ENCODE results near the gene RAPGEF5. TPM values are rescaled to one million over a fixed set of nuclear protein-coding genes. Genes with fewer than 3 reads are reported as not detected.

Gene RAPGEF5
- total RNA-seq, 1 experiment from 2014 or later = 1.2 TPM

DNA sequence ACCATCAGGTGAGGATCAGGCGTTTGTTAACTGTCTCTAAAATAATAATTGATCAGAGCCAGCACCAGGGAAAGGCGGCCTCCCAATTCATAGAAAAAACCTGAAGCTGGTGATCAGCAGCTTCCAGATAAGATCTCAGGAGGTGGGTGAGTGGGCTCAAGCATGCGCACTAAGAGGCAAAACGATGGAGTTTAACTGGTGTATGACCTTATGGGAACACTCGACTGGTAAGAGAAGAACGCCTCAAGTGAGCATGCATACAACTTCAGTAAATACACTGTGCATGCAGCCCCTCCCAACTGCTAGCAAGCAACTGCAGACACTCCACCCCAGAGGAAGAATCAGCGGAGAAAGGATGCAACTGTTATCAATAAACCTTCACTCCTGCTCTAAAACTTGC, 18.1 kb downstream of the RAPGEF5 start:
- no peak for DNase-seq
- no peaks in the 10 kb centered on the region for H3K9me3 ChIP-seq

DNA sequence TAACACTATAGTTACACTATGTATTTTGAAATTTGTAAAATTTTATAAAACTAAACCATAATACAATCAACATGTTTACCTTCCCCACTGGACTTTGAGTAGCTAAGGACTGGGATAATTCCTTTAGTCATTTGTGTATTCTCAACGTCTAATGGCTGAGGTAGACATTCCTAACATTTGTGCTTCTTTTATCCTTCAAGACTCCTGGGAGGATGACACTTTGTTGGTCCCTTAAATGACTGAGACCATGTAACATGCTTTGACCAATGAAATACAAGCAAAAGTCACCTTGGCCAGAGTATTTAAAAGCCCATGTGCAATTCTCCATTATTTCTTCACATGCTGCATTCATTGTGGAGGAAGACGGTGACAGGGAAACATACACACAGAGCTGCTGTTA, 18.5 kb downstream of the RAPGEF5 start:
- H3K36me3 ChIP-seq = no peaks in the 10 kb centered on the region
- DNase-seq = no peak
- H3K27me3 ChIP-seq = no peaks in the 10 kb centered on the region
- H3K4me3 ChIP-seq = no peak overlapping the region
- no peaks in the 10 kb centered on the region for H3K9me3 ChIP-seq

More for the DNA sequence above, 18.1 kb downstream of the RAPGEF5 start:
- H3K27me3 ChIP-seq = no peaks in the 10 kb centered on the region
- H3K36me3 ChIP-seq = no peaks in the 10 kb centered on the region
- H3K4me3 ChIP-seq = no peak overlapping the region

DNA sequence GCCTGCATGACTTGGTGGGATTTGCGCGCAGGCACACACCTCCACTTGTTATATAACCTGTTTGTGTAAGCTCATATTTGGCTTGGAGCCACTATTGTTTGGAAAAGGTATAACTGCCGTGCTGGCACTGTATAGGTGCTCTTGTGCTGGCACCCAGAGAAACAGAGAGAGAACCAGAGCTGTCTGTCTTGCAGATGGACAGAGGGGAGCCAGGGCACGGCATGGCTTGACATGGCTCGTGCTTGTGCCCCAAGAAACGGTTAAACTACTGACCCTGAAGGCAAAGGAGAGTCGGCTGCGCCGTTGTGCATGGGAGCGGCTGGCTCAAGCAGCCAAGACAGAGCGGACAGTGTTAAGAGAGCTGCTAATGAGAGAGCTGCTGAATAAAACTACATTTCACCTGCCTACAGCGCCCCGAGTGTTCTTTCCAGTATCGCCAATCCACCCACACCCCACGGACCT, 23.2 kb downstream of the RAPGEF5 start:
- no peak for DNase-seq
- Histone ChIP-seq H3K36me3 (no peaks in the 10 kb centered on the region), H3K27me3 (peaks cover 3% of the 10 kb centered on the region; the same call in 1 of the 2 replicates), H3K9me3 (no peaks in the 10 kb centered on the region), H3K4me3 (no peak overlapping the region)

DNA sequence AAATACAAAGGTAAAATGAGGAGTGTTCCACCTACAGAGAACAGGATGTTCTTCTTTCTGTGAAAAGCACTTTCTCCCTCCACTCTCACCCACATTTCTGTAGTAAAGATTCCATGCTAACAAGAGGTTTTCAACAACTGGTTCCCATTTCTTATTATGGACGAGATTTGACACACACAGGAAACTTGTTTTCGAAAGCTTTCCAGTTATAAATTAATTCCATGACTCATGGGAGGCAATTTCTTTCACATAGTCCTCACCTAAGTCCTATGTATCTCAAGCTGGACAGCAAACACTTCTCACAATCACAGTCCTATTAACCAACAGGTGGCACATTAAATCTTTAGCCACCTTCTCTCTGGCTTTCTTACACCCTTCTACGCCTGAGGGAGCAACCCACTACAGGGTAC, 24.5 kb downstream of the RAPGEF5 start:
- Histone ChIP-seq H3K9me3 (no peaks in the 10 kb centered on the region), H3K27me3 (peaks cover 3% of the 10 kb centered on the region; the same call in 1 of the 2 replicates), H3K4me3 (no peak overlapping the region), H3K36me3 (no peaks in the 10 kb centered on the region)
- no peak for DNase-seq

DNA sequence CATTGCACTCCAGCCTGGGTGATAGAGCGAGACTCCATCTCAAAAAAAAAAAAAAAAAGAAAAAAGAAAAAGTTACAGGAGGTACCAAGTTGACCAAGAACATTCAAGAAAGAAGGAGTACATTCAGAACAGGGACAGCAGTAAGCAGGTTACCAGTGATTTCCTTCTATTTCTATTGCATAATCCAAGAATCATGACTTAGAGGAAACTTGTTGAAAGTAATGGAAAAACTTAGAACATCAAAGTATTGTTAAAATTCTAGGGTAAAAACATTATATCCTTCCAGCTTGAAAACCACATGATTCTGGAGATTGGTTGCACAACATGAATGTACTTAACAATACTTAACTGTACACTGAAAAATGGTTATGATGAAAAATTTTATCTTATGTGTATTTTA, 25.2 kb downstream of the RAPGEF5 start:
- Histone ChIP-seq H3K4me3 (no peak overlapping the region), H3K27me3 (peaks cover 3% of the 10 kb centered on the region; the same call in 1 of the 2 replicates), H3K9me3 (no peaks in the 10 kb centered on the region), H3K36me3 (no peaks in the 10 kb centered on the region)
- no peak for DNase-seq

DNA sequence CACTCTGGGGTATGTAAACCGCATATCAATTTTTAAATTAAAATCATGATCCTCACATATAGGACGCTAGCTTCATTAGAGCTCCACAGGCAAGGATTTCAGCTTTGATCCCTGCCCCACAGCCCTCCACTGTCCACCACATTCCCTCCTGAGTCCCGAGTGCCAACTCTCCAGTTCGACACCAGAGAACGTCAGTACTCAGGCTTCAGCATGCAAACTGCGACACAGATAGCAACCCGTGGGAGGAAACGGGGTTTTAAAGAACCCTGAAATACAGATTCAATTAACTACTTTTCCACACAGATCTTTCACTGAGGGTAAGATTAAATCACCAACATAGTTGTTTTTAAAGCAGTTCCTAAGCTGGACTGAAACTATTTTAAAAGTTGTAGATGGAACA, 26.1 kb downstream of the RAPGEF5 start:
- no peak for DNase-seq
- Histone ChIP-seq H3K4me3 (no peak overlapping the region), H3K36me3 (no peaks in the 10 kb centered on the region), H3K9me3 (no peaks in the 10 kb centered on the region), H3K27me3 (peaks cover 3% of the 10 kb centered on the region; the same call in 1 of the 2 replicates)

DNA sequence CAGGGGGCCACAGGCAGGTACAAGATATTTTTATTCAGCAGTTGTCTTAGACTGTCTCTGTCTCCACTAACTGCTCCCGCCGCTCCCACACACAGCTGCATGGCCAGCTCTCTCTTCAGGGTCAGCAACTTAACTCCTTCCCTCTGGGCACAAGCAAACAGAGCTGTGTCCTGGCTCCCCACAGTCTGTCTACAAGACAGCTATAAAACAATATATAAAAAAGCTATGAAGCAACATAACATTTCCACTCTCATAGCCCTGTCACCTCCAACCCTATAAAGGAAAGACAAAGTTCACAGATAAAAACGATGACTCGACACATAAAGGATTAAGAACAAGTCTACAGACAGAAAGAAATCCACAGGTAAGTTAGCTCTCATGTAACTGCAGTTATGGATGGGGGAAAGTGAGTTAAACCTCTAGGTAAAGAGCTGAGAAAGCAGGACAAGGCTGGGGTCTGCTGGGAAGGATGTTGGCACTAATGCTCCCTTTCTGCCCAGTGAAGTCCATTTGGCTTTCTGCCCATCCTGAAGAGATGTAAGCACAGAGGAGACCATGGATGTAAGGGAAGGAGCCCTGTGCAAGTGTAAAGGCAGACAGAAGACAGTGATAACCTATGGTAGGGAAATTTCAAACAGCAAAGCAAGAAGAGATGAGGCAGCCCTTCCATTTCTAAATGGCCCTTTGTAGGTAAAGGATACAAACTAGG, 27.0 kb downstream of the RAPGEF5 start:
- no peak overlapping the region for H3K4me3 ChIP-seq
- H3K27me3 ChIP-seq = peaks cover 3% of the 10 kb centered on the region; the same call in 1 of the 2 replicates
- no peaks in the 10 kb centered on the region for H3K36me3 ChIP-seq
- no peaks in the 10 kb centered on the region for H3K9me3 ChIP-seq
- DNase-seq = no peak

DNA sequence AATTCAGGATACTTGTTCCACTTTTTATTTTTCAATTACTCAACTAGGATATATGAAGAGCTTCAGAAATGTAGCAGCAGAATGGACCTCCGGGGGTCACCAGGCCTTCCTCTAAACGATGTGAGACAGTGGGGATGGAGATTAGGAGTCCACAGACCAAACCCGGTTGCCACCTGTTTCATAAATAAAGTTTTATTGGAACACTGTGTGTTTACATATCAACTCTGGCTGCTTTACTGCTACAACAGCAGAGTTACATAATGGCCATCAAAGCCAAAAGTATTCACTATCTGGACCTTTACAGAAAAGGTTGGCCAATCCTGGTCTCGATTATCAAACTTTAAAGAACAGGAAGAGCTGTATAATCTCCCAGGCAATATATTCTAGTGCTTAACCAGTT, 30.8 kb downstream of the RAPGEF5 start:
- H3K9me3 ChIP-seq = no peaks in the 10 kb centered on the region
- no peak for DNase-seq
- no peak overlapping the region for H3K4me3 ChIP-seq
- H3K36me3 ChIP-seq = no peaks in the 10 kb centered on the region
- H3K27me3 ChIP-seq = peaks cover 3% of the 10 kb centered on the region; the same call in 1 of the 2 replicates

DNA sequence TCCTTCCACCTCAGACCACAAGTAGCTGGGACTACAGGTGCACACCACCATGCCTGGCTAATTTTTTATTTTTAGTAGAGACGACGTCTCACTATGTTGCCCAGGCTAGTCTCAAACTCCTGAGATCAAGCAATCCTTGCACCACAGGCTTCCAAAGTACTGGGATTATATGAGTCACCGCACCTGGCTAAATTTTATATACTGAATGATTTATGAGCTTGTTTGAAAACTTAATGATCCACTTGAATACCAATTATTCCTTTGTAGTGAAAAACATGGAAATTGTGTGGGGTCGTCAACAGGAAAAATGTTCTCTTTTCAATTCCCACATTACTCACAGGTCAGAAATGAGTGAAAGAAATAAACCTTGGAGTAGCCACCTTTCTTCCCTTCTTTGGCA, 31.3 kb downstream of the RAPGEF5 start:
- peaks cover 3% of the 10 kb centered on the region; the same call in 1 of the 2 replicates for H3K27me3 ChIP-seq
- no peaks in the 10 kb centered on the region for H3K36me3 ChIP-seq
- no peak for DNase-seq
- no peak overlapping the region for H3K4me3 ChIP-seq
- H3K9me3 ChIP-seq = no peaks in the 10 kb centered on the region

DNA sequence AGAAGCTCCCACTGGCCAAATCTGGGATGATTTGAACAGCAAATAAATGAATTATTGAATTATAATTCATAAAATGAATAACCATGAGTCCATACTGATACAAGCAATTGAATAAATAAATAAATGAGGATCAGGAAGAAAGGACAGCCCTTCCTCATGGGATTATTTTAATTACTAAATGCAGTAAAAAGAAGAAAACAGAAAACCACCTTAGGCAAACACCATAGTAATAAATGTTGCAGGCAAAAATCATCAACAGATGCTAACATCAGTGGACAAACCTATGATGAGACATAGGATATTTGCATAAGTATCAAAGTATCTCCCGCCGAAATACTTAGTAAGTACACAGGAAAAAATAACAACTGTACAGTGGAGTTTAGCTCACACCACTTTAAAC, 33.2 kb downstream of the RAPGEF5 start:
- H3K9me3 ChIP-seq = no peaks in the 10 kb centered on the region
- H3K36me3 ChIP-seq = no peaks in the 10 kb centered on the region
- DNase-seq = no peak
- H3K4me3 ChIP-seq = no peak overlapping the region
- H3K27me3 ChIP-seq = no peaks in the 10 kb centered on the region

DNA sequence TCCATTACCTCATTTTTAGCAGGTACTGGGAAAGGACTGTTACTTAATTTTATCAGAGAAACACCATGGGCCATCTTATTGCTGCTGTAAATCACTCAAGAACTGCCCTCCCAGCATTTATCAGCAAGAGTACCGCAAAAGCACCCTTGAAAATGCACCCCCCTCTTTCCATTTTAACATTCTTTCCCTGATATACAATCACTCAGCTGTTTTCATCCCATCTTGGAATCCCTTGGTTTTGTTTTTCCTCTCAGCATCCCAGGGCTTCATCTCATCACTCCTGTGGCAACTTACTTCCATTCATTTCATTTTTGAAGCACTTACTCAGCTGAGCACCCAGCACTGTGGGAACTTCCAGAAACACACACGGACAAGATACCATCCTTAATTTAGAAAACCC, 36.5 kb downstream of the RAPGEF5 start:
- Histone ChIP-seq H3K4me3 (no peak overlapping the region), H3K27me3 (no peaks in the 10 kb centered on the region), H3K9me3 (no peaks in the 10 kb centered on the region), H3K36me3 (no peaks in the 10 kb centered on the region)
- DNase-seq = no peak

DNA sequence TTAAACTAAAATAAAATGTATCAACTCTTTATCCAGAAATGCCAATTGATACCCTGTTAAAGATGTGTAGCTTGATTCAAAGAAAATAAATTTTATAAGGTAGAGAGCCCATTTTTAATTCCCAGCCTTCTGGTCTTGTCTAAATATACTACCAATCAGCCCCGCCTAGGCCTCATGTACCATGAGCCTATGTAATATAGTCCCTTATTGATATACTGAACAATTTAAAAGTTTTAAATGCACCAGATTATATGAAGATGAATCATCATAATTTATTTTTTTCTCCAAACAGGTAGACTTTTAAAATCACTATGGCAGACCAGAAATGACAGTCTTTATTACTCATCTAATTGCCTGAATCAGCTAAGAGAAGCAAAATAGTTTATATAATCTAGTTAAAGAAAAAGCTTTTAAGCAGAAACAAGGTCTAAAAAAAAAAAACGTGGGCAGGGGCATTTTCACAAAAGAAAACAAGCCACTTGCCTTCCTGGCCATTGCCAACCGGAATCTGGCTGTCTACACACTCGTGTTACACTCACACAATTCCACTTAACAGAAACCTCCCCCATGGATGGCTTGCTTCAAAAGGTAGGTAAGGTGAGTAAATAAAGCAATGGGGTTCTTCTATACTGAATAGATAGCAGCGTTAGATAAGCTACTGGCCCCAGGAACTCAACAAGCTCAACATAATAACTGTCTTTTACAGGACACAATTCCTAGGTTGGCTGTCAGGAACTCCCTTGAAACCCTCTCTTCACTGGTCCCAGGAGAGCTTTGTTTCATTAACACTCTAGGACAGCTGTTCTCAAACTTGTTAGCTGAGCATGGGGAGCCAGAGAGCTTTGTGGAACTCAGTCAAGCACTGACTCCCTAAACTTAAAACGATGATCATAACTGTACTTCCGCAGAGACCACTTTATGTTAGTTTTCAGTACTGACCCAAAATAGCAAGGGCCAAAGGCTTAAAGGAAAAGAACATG, 37.2 kb downstream of the RAPGEF5 start:
- Histone ChIP-seq H3K9me3 (no peaks in the 10 kb centered on the region), H3K4me3 (no peak overlapping the region), H3K36me3 (no peaks in the 10 kb centered on the region), H3K27me3 (no peaks in the 10 kb centered on the region)
- DNase-seq = no peak

DNA sequence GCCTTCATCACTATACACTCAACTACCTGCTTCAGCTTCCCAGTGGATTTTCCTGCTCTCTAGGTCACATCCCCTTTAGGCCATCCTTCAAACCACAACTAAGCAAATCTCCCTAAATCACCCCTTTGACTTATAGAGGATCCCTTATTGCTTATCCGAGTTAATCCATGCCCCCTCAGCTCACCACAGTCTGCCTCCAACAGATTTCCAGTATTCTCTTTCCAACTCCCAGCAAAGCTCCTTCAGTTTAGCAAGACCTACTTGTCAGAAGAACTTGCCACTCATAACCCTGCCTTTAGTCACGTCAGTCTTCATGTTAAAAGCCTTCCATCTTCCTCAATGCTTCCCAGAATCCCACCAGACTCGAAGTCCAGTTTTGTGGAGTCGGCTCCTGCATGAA, 38.6 kb downstream of the RAPGEF5 start:
- Histone ChIP-seq H3K27me3 (no peaks in the 10 kb centered on the region), H3K4me3 (no peak overlapping the region), H3K36me3 (no peaks in the 10 kb centered on the region), H3K9me3 (no peaks in the 10 kb centered on the region)
- no peak for DNase-seq

DNA sequence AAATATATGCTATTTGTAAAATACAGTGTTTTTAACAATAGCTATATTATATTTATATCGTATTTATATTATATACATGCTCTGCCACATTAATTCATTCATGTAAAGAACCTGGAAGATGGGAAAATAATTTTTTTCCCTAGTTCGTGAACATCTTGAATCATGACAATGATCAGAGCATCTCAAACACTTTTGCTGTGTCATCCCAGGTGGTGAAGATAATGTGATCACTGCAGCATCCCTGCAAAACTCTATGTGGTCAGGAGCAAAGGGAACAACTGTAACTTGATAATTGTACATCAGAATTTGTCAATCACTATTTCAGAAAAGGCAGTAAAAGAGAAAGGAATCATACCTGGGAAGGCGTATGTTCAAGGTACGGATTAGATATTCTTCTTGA, 39.3 kb downstream of the RAPGEF5 start:
- Histone ChIP-seq H3K4me3 (no peak overlapping the region), H3K36me3 (no peaks in the 10 kb centered on the region), H3K9me3 (no peaks in the 10 kb centered on the region), H3K27me3 (no peaks in the 10 kb centered on the region)
- no peak for DNase-seq

DNA sequence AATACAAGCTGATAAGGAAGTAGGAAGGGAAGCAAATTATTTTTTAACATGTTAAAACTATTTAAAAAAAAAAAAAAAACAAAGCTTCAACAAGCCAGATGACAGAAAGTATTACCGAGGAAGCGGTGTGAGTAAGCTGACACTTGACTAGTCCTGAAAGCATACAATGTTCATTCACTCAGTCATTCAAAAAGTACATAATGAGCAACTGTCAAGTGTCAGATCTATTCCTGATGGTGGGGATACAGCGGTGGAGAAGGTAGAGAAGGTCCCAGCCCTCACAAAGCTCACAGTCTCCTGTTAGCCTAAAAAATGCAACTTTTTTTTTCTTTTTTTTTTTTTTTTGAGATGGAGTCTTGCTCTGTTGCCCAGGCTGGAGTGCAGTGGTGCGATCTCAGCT, 40.0 kb downstream of the RAPGEF5 start:
- no peaks in the 10 kb centered on the region for H3K9me3 ChIP-seq
- DNase-seq = no peak
- H3K36me3 ChIP-seq = no peaks in the 10 kb centered on the region
- no peaks in the 10 kb centered on the region for H3K27me3 ChIP-seq
- H3K4me3 ChIP-seq = no peak overlapping the region

DNA sequence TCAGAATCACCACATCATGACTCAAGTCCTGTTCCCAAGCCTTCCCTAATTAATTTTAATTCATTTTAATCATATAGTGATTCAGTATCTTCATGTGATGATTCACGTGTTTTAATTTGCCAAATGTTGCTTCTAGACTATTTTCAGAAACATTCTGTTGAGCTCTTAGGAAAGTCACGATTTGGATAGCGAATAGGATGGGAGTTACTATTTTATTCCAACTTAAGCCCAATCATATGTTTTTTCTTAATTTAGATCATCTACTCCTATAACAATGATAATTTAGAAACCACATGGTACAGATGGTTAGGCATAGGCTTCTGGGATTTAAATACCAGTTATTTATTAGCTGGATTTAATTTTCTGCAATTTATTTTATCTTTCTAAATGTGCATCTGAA, 49.1 kb downstream of the RAPGEF5 start:
- Histone ChIP-seq H3K9me3 (no peaks in the 10 kb centered on the region), H3K36me3 (no peaks in the 10 kb centered on the region), H3K27me3 (no peaks in the 10 kb centered on the region), H3K4me3 (no peak overlapping the region)
- DNase-seq = no peak

DNA sequence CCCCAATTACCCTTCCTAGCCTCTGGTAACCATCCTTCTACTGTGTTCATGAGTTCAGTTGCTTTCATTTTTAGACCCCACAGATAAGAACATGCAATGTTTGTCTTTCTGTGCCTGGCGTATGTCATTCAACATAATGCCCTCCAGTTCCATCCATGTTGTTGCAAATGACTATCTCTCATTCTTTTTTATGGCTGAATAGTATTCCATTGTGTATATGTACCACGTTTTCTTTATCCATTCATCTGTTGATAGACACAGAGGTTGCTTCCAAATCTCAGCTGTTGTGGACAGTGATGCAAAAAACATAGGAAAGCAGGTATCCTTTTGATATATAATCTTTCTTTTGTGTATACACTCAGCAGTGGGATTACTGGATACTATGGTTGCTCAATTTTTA, 51.2 kb downstream of the RAPGEF5 start:
- Histone ChIP-seq H3K9me3 (no peaks in the 10 kb centered on the region), H3K36me3 (no peaks in the 10 kb centered on the region)

More for the DNA sequence above, 51.2 kb downstream of the RAPGEF5 start:
- Histone ChIP-seq H3K27me3 (no peaks in the 10 kb centered on the region), H3K4me3 (no peak overlapping the region)
- no peak for DNase-seq

Measured in MG63 (cell line).